Thyroid gland (tissue), 4 donors: ENCODE data around the gene CAPN1.

ENCODE experiments used
- CTCF ChIP-seq, 6 experiments: fragments of 200-600 bp in 3 of 6; fragments of 450-650 bp in 3 of 6; sonication (generic) in 3 of 6; IDR thresholded peaks; one replicate each; pipeline ENCODE4 v1.5.1; 2016 to 2019; ENCODE audit warnings: antibody characterized with exemption in 6 of 6, mild to moderate bottlenecking in 2 of 6, inconsistent platforms in 1 of 6, moderate library complexity in 1 of 6
- POLR2A ChIP-seq, 2 donors: fragments of 450-650 bp; IDR thresholded peaks; one replicate each; pipeline ENCODE4 v1.6.1; 2017; ENCODE audit warnings: antibody characterized with exemption in 2 of 2, mild to moderate bottlenecking in 2 of 2, moderate library complexity in 1 of 2

- TF ChIP-seq POLR2A (IDR thresholded peaks at IDR 0.05): no peak
- TF ChIP-seq CTCF (IDR thresholded peaks at IDR 0.05): no peak
These were observed 60.7 kb downstream of the CAPN1 start for GRCh38 chr11:65242389-65242788.
